HG03045 (cell line): ENCODE data around the gene LRRC8D.
"Not testable (repeated sequence)": the region's sequence is repeated elsewhere in the genome, so short reads cannot be mapped to it uniquely, and the experiment has no call there.

ENCODE experiments used
- ATAC-seq: cut with Tn5 transposase; IDR thresholded peaks from one replicate; pipeline ENCODE4 v1.9.1; 2021; ENCODE audit warnings: mild to moderate bottlenecking, moderate library complexity; ENCODE audit not compliant: unreplicated experiment

The LRRC8D gene

DNA sequence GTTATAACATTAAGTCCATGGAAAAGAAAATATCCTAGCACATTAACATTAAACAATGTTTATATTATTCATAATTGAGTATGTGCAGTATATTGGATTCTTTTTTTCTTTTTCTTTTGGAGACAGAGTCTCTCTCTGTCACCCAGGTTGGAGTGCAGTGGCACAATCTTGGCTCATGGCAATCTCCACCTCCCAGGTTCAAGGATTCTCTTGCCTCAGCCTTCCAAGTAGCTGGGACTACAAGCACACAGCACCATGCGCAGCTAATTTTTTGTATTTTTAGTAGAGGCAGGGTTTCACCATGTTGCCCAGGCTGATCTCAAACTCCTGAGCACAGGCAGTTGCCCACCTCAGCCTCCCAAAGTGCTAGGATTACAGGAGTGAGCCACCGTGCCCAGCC lies 162.0 kb downstream of the LRRC8D start:
- not testable (repeated sequence) for ATAC-seq

DNA sequence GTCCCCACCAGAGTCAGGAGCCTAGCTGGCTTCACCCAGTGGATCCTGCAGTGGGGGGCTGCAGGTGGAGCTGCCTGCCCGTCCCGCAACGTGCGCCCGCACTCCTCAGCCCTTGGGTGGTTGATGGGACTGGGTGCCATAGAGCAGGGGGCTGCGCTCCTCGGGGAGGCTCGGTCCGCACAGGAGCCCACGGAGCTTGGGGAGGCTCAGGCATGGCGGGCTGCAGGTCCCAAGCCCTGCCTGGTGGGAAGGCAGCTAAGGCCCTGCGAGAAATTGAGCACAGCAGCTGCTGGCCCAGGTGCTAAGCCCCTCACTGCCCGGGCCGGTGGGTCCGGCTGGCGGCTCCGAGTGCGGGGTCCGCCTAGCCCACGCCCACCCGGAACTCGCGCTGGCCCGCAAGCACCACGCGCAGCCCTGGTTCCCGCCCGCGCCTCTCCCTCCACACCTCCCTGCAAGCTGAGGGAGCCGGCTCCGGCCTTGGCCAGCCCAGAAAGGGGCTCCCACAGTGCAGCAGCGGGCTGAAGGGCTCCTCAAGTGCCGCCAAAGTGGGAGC lies 163.8 kb downstream of the LRRC8D start:
- not testable (repeated sequence) for ATAC-seq

DNA sequence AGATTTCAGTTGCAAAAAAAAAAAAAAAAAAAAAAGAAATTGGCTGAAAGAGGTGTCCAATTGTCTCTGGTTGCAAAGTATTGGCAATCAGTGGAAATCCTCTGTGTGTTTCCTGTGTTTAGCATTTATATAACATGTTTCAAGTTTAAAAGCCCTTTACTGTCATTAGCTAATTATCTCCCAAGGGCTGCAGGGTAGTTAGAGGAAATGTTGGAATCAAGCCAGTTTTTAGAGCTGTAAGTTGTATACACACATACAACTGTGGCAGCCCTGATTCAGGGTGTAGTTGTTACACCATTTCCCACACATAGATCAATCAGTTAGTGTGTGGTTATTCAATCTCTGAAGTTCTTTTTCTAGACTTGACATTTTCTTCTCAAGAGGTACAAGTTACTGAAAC lies 165.2 kb downstream of the LRRC8D start:
- ATAC-seq: no peak
